Measurements from ENCODE around the gene LAMC3. TPM values are rescaled to one million over a fixed set of nuclear protein-coding genes. Genes with fewer than 3 reads are reported as not detected.

Gene LAMC3
- total RNA-seq, 1 donor = not detected

GRCh38 chr9:130961511-130962300 is 47.3 kb upstream of the LAMC3 start:
- Histone ChIP-seq H3K36me3 (ENCODE audit: insufficient read depth, low read length) (no peaks in the 10 kb centered on the region), H3K27ac (ENCODE audit: low read depth, low read length) (peak overlapping the region; percentile 47), H3K79me2 (ENCODE audit: insufficient read depth, low read length) (no peaks in the 10 kb centered on the region), H2AFZ (ENCODE audit: low read length) (no peak overlapping the region), H3K4me3 (ENCODE audit: insufficient read depth, low read length) (no peak overlapping the region), H3K27me3 (ENCODE audit: insufficient read depth, low read length) (peaks cover 10% of the 10 kb centered on the region), H3K4me2 (ENCODE audit: insufficient read depth, low read length) (no peak overlapping the region), H3K4me1 (ENCODE audit: insufficient read depth, low read length) (peaks cover 13% of the 10 kb centered on the region), H4K20me1 (ENCODE audit: insufficient read depth, low read length) (no peaks in the 10 kb centered on the region), H3K9me3 (ENCODE audit: low read depth, low read length) (peaks cover 3% of the 10 kb centered on the region)
- DNase-seq (ENCODE audit: insufficient read length, low spot score, missing footprints) = peak; percentile 69
- no peak for TF ChIP-seq CTCF (IDR thresholded peaks at IDR 0.05; ENCODE audit: extremely low read depth, low read depth, low read length)

- H3K79me2 ChIP-seq (ENCODE audit: insufficient read depth, low read length) = no peaks in the 10 kb centered on the region
- peak overlapping the region; percentile 47 for H3K27ac ChIP-seq (ENCODE audit: low read depth, low read length)
- no peak for TF ChIP-seq CTCF (IDR thresholded peaks at IDR 0.05; ENCODE audit: extremely low read depth, low read depth, low read length)
- peaks cover under 1% of the 10 kb centered on the region for H3K27me3 ChIP-seq (ENCODE audit: insufficient read depth, low read length)
- peaks cover 3% of the 10 kb centered on the region for H3K9me3 ChIP-seq (ENCODE audit: low read depth, low read length)
- H4K20me1 ChIP-seq (ENCODE audit: insufficient read depth, low read length) = no peaks in the 10 kb centered on the region
- H3K4me1 ChIP-seq (ENCODE audit: insufficient read depth, low read length) = peaks cover 13% of the 10 kb centered on the region
- H3K4me2 ChIP-seq (ENCODE audit: insufficient read depth, low read length) = peak overlapping the region; percentile 47
- DNase-seq (ENCODE audit: insufficient read length, low spot score, missing footprints) = peak; percentile 100
- no peak overlapping the region for H3K4me3 ChIP-seq (ENCODE audit: insufficient read depth, low read length)
- H3K36me3 ChIP-seq (ENCODE audit: insufficient read depth, low read length) = no peaks in the 10 kb centered on the region
- H2AFZ ChIP-seq (ENCODE audit: low read length) = no peak overlapping the region
These were observed 46.3 kb upstream of the LAMC3 start for GRCh38 chr9:130962418-130963316.

DNA sequence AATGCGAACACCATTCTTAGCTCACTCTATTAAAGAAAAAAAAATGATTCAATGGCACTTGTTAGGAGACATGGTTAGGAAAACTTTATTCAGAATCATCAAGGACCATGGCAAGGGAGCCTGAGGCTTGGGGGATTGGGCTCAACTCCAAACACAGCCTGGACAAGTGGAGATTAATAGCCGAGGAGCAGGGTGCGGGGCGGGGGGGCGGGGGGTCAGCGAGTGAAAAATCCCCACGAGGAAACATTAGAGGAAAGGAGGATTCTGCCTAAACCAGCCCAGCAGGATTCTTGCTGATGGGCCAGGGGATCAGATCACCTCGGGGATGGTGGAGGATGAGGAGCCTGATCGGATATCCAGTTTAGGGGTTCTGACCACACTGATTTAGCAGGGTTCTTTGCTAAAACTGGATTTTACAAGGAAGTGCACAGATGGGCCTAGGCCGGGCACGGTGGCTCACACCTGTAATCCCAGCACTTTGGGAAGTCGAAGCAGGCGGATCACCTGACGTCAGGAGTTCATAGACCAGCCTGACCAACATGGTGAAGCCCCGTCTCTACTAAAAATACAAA is 45.6 kb upstream of the LAMC3 start:
- no peak overlapping the region for H3K4me2 ChIP-seq (ENCODE audit: insufficient read depth, low read length)
- H3K27ac ChIP-seq (ENCODE audit: low read depth, low read length) = no peak overlapping the region
- no peak overlapping the region for H3K4me3 ChIP-seq (ENCODE audit: insufficient read depth, low read length)
- no peaks in the 10 kb centered on the region for H3K79me2 ChIP-seq (ENCODE audit: insufficient read depth, low read length)
- peaks cover 13% of the 10 kb centered on the region for H3K4me1 ChIP-seq (ENCODE audit: insufficient read depth, low read length)
- H4K20me1 ChIP-seq (ENCODE audit: insufficient read depth, low read length) = no peaks in the 10 kb centered on the region
- no peak overlapping the region for H2AFZ ChIP-seq (ENCODE audit: low read length)
- TF ChIP-seq CTCF (IDR thresholded peaks at IDR 0.05; ENCODE audit: extremely low read depth, low read depth, low read length) = no peak
- peaks cover 3% of the 10 kb centered on the region for H3K9me3 ChIP-seq (ENCODE audit: low read depth, low read length)
- no peaks in the 10 kb centered on the region for H3K36me3 ChIP-seq (ENCODE audit: insufficient read depth, low read length)
- peak; percentile 66 for DNase-seq (ENCODE audit: insufficient read length, low spot score, missing footprints)
- no peaks in the 10 kb centered on the region for H3K27me3 ChIP-seq (ENCODE audit: insufficient read depth, low read length)
